ENCODE results near the gene ZNF565.

- TF ChIP-seq POLR2AphosphoS5 (IDR thresholded peaks at IDR 0.05) (no peak), CTCF (IDR thresholded peaks at IDR 0.05) (no peak)
These were observed 8.0 kb upstream of the ZNF565 start for GRCh38 chr19:36222503-36222902.

Measured in transverse colon (tissue), 4 donors.